ENCODE data around the gene SLC27A5.
"Not testable (repeated sequence)": the region's sequence is repeated elsewhere in the genome, so short reads cannot be mapped to it uniquely, and the experiment has no call there.

SLC27A5 gene

GRCh38 chr19:58484349-58484748, 27.4 kb downstream of the SLC27A5 start:
- not testable (repeated sequence) for DNase-seq

GRCh38 chr19:58483776-58484175, 28.0 kb downstream of the SLC27A5 start:
- DNase-seq = no peak

- DNase-seq = no peak
These were observed 29.4 kb downstream of the SLC27A5 start for GRCh38 chr19:58482372-58482771.

GRCh38 chr19:58480831-58481230, 31.0 kb downstream of the SLC27A5 start:
- DNase-seq = no peak

GRCh38 chr19:58480481-58480830, 31.3 kb downstream of the SLC27A5 start:
- DNase-seq = no peak

GRCh38 chr19:58479736-58480480, 31.9 kb downstream of the SLC27A5 start:
- no peak for DNase-seq

GRCh38 chr19:58479303-58479702, 32.5 kb downstream of the SLC27A5 start:
- DNase-seq = no peak

GRCh38 chr19:58477871-58478270, 33.9 kb downstream of the SLC27A5 start:
- no peak for DNase-seq

GRCh38 chr19:58477130-58477529, 34.7 kb downstream of the SLC27A5 start:
- no peak for DNase-seq

- no peak for DNase-seq
These were observed 35.2 kb downstream of the SLC27A5 start for GRCh38 chr19:58476498-58477015.

- DNase-seq = peak; percentile 76
These were observed 35.9 kb downstream of the SLC27A5 start, which contains the start of gene ZNF446 for GRCh38 chr19:58475714-58476497. ZNF446 (plus strand) TSS chr19:58476352; CDS start chr19:58477219, 867 bp downstream.

- no peak for DNase-seq
These were observed 36.6 kb downstream of the SLC27A5 start for GRCh38 chr19:58474997-58475713.

GRCh38 chr19:58474291-58474996, 37.3 kb downstream of the SLC27A5 start:
- DNase-seq = no peak

- no peak for DNase-seq
These were observed 38.0 kb downstream of the SLC27A5 start for GRCh38 chr19:58473775-58474174.

- no peak for DNase-seq
These were observed 40.1 kb downstream of the SLC27A5 start for GRCh38 chr19:58471736-58472135.

- not testable (repeated sequence) for DNase-seq
These were observed 40.8 kb downstream of the SLC27A5 start for GRCh38 chr19:58470837-58471543.

GRCh38 chr19:58469241-58470013, 42.4 kb downstream of the SLC27A5 start:
- no peak for DNase-seq

GRCh38 chr19:58468216-58468839, 43.5 kb downstream of the SLC27A5 start:
- no peak for DNase-seq

GRCh38 chr19:58466760-58467589, 44.8 kb downstream of the SLC27A5 start, which contains the start of gene ZNF324:
ZNF324 (plus strand) TSS chr19:58467080; CDS start chr19:58469186, 2,106 bp downstream.
- peak; percentile 83 for DNase-seq

Data from NCI-H2029 treated with DMSO at 0.1 percent for 48 hours (cell line).